ENCODE measurements around the gene BICRAL. TPM values are rescaled to one million over a fixed set of nuclear protein-coding genes. Genes with fewer than 3 reads are reported as not detected.

Gene BICRAL
- total and polyA plus RNA-seq, 9 of the 15 experiments (the other 6 are each of a cell fraction or from before 2014, with no cell fraction given) = 1.2 to 11.9 (median 5.6) TPM

DNA sequence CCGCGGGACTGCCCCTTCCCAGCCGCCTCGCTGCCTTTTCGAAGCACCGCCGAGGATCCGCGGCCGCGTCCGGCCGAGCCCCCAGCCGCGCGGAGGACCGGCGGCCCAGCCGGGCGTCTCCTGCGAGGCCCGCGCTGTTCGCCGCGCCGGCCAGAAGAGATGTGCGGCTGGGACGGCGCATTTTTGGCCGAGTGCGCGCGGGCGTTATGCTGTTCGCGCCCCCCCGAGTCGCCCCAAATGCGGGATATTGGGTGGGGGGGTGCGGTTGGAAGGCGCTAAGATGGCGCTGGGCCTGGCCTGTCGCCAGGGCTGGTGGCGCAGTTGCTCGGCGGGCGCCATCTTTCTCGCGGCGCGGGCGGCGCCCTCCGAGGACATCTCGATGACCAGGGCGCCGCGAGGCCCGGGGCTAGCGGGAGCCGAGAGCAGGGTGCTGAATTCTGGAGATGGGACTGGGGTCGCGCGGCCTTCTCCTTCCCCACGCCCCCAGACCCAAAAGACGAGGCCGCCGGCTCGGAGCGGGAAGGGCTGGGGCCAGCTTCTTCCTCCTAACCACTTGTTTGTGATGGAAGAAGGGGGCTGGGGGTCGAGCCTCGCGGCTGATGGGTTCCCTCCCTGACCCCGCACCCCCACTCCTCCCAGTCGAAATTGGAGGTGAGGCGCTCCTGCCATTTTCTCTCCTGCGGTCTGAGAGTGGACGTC, 1.5 kb downstream of the BICRAL start (continued):
- TF ChIP-seq, protein P1, sequence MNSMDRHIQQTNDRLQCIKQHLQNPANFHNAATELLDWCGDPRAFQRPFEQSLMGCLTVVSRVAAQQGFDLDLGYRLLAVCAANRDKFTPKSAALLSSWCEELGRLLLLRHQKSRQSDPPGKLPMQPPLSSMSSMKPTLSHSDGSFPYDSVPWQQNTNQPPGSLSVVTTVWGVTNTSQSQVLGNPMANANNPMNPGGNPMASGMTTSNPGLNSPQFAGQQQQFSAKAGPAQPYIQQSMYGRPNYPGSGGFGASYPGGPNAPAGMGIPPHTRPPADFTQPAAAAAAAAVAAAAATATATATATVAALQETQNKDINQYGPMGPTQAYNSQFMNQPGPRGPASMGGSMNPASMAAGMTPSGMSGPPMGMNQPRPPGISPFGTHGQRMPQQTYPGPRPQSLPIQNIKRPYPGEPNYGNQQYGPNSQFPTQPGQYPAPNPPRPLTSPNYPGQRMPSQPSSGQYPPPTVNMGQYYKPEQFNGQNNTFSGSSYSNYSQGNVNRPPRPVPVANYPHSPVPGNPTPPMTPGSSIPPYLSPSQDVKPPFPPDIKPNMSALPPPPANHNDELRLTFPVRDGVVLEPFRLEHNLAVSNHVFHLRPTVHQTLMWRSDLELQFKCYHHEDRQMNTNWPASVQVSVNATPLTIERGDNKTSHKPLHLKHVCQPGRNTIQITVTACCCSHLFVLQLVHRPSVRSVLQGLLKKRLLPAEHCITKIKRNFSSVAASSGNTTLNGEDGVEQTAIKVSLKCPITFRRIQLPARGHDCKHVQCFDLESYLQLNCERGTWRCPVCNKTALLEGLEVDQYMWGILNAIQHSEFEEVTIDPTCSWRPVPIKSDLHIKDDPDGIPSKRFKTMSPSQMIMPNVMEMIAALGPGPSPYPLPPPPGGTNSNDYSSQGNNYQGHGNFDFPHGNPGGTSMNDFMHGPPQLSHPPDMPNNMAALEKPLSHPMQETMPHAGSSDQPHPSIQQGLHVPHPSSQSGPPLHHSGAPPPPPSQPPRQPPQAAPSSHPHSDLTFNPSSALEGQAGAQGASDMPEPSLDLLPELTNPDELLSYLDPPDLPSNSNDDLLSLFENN (IDR thresholded peaks at IDR 0.05; ENCODE audit: low read depth in 2 of 2, low read length in 2 of 2) = peak in 1 of 2 experiments; percentile 50; a peak in 2 of 4 replicates
- TF ChIP-seq MYBL2 (IDR thresholded peaks at IDR 0.05; ENCODE audit: low read depth) = no peak
- TF ChIP-seq MYBL2 (CRISPR knock-in tag; IDR thresholded peaks at IDR 0.05; ENCODE audit: borderline replicate concordance) = no peak
- TF ChIP-seq MAFK (IDR thresholded peaks at IDR 0.05; ENCODE audit: low read length) = no peak
- TF ChIP-seq CXXC5 (CRISPR knock-in tag; IDR thresholded peaks at IDR 0.05) = peak; percentile 76
- no peak for TF ChIP-seq HNRNPUL1 (IDR thresholded peaks at IDR 0.05; ENCODE audit: low read length)
- no peak; the same call in 1 of the 2 replicates for TF ChIP-seq NR3C1 (CRISPR knock-in tag; IDR thresholded peaks at IDR 0.05)
- 0 out of 2 replicates have a peak, but pooled peaks have one; percentile 5 for TF ChIP-seq ELF1 (tag; IDR thresholded peaks at IDR 0.05)
- TF ChIP-seq NFE2L1 (tag; IDR thresholded peaks at IDR 0.05; ENCODE audit: borderline replicate concordance, low read depth) = no peak
- TF ChIP-seq YY1 (IDR thresholded peaks at IDR 0.05; ENCODE audit: borderline replicate concordance in 1 of 3, control insufficient read depth in 1 of 3, extremely low read depth in 1 of 3, insufficient read depth in 3 of 3, insufficient read length in 1 of 3, insufficient replicate concordance in 2 of 3, low read depth in 1 of 3, low read length in 2 of 3) = peak; percentile 96 to 98 (median 97)
- TF ChIP-seq GTF2F1 (IDR thresholded peaks at IDR 0.05; ENCODE audit: low read depth, low read length) = no peak
- TF ChIP-seq ETV5 (CRISPR knock-in tag; IDR thresholded peaks at IDR 0.05; ENCODE audit: low read depth) = peak; percentile 70
- TF ChIP-seq SMAD4 (CRISPR knock-in tag; conservative IDR thresholded peaks at IDR 0.05) = peak; percentile 75; the same call in 1 of the 2 replicates
- peak; percentile 78; the same call in 1 of the 2 replicates for TF ChIP-seq MTA3 (IDR thresholded peaks at IDR 0.05; ENCODE audit: borderline replicate concordance)
- 0 out of 2 replicates have a peak, but pooled peaks have one; percentile 42 for TF ChIP-seq ZNF143 (CRISPR knock-in tag; IDR thresholded peaks at IDR 0.05)
- TF ChIP-seq, protein P2, sequence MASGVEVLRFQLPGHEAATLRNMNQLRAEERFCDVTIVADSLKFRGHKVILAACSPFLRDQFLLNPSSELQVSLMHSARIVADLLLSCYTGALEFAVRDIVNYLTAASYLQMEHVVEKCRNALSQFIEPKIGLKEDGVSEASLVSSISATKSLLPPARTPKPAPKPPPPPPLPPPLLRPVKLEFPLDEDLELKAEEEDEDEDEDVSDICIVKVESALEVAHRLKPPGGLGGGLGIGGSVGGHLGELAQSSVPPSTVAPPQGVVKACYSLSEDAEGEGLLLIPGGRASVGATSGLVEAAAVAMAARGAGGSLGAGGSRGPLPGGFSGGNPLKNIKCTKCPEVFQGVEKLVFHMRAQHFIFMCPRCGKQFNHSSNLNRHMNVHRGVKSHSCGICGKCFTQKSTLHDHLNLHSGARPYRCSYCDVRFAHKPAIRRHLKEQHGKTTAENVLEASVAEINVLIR (CRISPR knock-in tag; IDR thresholded peaks at IDR 0.05) = no peak
- TF ChIP-seq SOX6 (IDR thresholded peaks at IDR 0.05) = peak; percentile 45
- TF ChIP-seq PHF8 (IDR thresholded peaks at IDR 0.05; ENCODE audit: borderline replicate concordance, low read length) = peak; percentile 75
- 0 out of 2 replicates have a peak, but pooled peaks have one; percentile 20 for TF ChIP-seq RBM15 (IDR thresholded peaks at IDR 0.05; ENCODE audit: insufficient read depth, low read length)
- TF ChIP-seq NELFE (IDR thresholded peaks at IDR 0.05; ENCODE audit: insufficient read depth, insufficient read length) = no peak
- TF ChIP-seq USF1 (CRISPR knock-in tag; IDR thresholded peaks at IDR 0.05) = peak; percentile 35
- no peak for TF ChIP-seq ASH1L (IDR thresholded peaks at IDR 0.05; ENCODE audit: borderline replicate concordance, low read depth, partially characterized antibody)
- peak; percentile 60 for TF ChIP-seq ATF7 (IDR thresholded peaks at IDR 0.05)

Measured in K562 (cell line).